CD4-positive, alpha-beta T cell (primary cell): ENCODE data around the gene PCDHGA4. TPM values are rescaled to one million over a fixed set of nuclear protein-coding genes. Genes with fewer than 3 reads are reported as not detected.
"Not testable (repeated sequence)": the region's sequence is repeated elsewhere in the genome, so short reads cannot be mapped to it uniquely, and the experiment has no call there.

Source experiments
- ATAC-seq: fragments of 200-7000 bp; cut with Tn5 transposase; one replicate; pipeline ENCODE4 v1.10.0; 2022; ENCODE audit warnings: mild to moderate bottlenecking; ENCODE audit not compliant: poor library complexity
- CTCF ChIA-PET: fragments of 350-600 bp; sonication (Branson Sonifier 250); formaldehyde crosslinking; loops from one replicate; lab custom pipeline; 2021; ENCODE audit warnings: antibody characterized with exemption, inconsistent platforms; lab: Charles Lee
- POLR2A ChIA-PET: fragments of 350-600 bp; sonication (Branson Sonifier 250); formaldehyde crosslinking; loops from one replicate; lab custom pipeline; 2021; ENCODE audit warnings: antibody characterized with exemption, inconsistent platforms; lab: Charles Lee
- DNase-seq, 14 experiments: peaks; one replicate each; pipeline ENCODE4 v3.0.0-alpha.2; 2013 to 2020; ENCODE audit warnings: mixed read lengths in 2 of 14
- H3K27ac ChIP-seq, 2 donors: one replicate each; pipeline versions ENCODE4 v1.5.1 to v1.7.0; 2013; ENCODE audit warnings: low read length in 2 of 2, low read depth in 1 of 2, mild to moderate bottlenecking in 1 of 2
- H3K27me3 ChIP-seq, 2 experiments: 1 replicate in 1 of 2; 2 replicates in 1 of 2; pipeline versions ENCODE4 v1.6.1 to v1.7.0; 2013; ENCODE audit warnings: low read length in 2 of 2, control low read depth in 1 of 2, mild to moderate bottlenecking in 1 of 2, moderate library complexity in 1 of 2; ENCODE audit not compliant: insufficient read depth in 2 of 2, control insufficient read depth in 1 of 2
- H3K36me3 ChIP-seq: one replicate; pipeline ENCODE4 v1.6.1; 2013; ENCODE audit warnings: low read length, control low read depth; ENCODE audit not compliant: insufficient read depth
- H3K4me1 ChIP-seq: one replicate; pipeline ENCODE4 v1.6.1; 2013; ENCODE audit warnings: low read length, control low read depth; ENCODE audit not compliant: insufficient read depth
- H3K4me3 ChIP-seq: one replicate; pipeline ENCODE4 v1.5.1; 2013; ENCODE audit warnings: mild to moderate bottlenecking, low read length, moderate library complexity
- H3K9me3 ChIP-seq, 2 experiments: 1 replicate in 1 of 2; 2 replicates in 1 of 2; pipeline versions ENCODE4 v1.6.1 to v1.7.0; 2013; ENCODE audit warnings: low read length in 2 of 2, mild to moderate bottlenecking in 2 of 2, control low read depth in 1 of 2, moderate library complexity in 1 of 2; ENCODE audit not compliant: control insufficient read depth in 1 of 2, insufficient read depth in 1 of 2
- H3K27ac Mint-ChIP-seq: one replicate; pipeline ENCODE4 v1.8.0; 2020; ENCODE audit warnings: mixed read lengths
- H3K27me3 Mint-ChIP-seq: one replicate; pipeline ENCODE4 v1.8.0; 2021; ENCODE audit warnings: mixed read lengths
- H3K36me3 Mint-ChIP-seq: one replicate; pipeline ENCODE4 v1.8.0; 2021; ENCODE audit warnings: low read depth, mixed read lengths
- H3K4me1 Mint-ChIP-seq: one replicate; pipeline ENCODE4 v1.8.0; 2021; ENCODE audit warnings: low read depth, mixed read lengths
- H3K4me3 Mint-ChIP-seq: one replicate; pipeline ENCODE4 v1.8.0; 2020; ENCODE audit warnings: mild to moderate bottlenecking, mixed read lengths
- H3K9me3 Mint-ChIP-seq: one replicate; pipeline ENCODE4 v1.8.0; 2020; ENCODE audit warnings: mixed read lengths
- CTCF ChIP-seq: fragments of 200-600 bp; IDR thresholded peaks from one replicate; pipeline ENCODE4 v1.8.0; 2022; ENCODE audit warnings: antibody characterized with exemption, mild to moderate bottlenecking
- intact Hi-C, 2 experiments: fragments of 100-400 bp; cut with DNase I in 1 of 2; cut with micrococcal nuclease in 1 of 2; formaldehyde crosslinking; loops; one replicate each; pipeline versions ENCODE4 v1.15.1 to v1.9.0; 2023 to 2025; cut with DNase I, micrococcal nuclease
- total RNA-seq, 174 experiments: library from RNA in 2 of 174; stranded (reverse) in 2 of 174; gene quantifications; one replicate each; pipeline ENCODE4 v1.2.3 and lab custom pipeline; 2021 to 2026

PCDHGA4 gene
- total RNA-seq, 2 experiments from 2014 or later, result 0.08 TPM

GRCh38 chr5:141382469-141383294 lies 27.9 kb downstream of the PCDHGA4 start, which contains the start of gene PCDHGA7:
Gene PCDHGA7, plus strand, starts transcription at chr5:141382742. Its CDS starts 158 bp downstream, at chr5:141382900.
- ChIA-PET CTCF (no interaction called here), POLR2A (no interaction called here)
- DNase-seq (no peak), ATAC-seq (no peak)
- Mint-ChIP-seq H3K36me3 (peaks cover 36% of the 10 kb centered on the region), H3K4me1 (no peaks in the 10 kb centered on the region), H3K27me3 (peaks cover 93% of the 10 kb centered on the region), H3K27ac (no peak within 1 kb of the TSS), H3K4me3 (peak within 1 kb of the TSS; percentile 36), H3K9me3 (peaks cover 24% of the 10 kb centered on the region)
- no peak within 1 kb of the TSS for H3K27ac ChIP-seq
- TF ChIP-seq CTCF, result no peak
- no peaks in the 10 kb centered on the region for H3K36me3 ChIP-seq
- H3K9me3 ChIP-seq, result peaks cover 32 to 54% of the 10 kb centered on the region in 2 experiments
- peaks cover 52 to 68% of the 10 kb centered on the region in 2 experiments for H3K27me3 ChIP-seq
- peaks cover 3% of the 10 kb centered on the region for H3K4me1 ChIP-seq
- intact Hi-C loops, result loop anchor here in 1 of 2 experiments (5.0 kb wide), 1 partner anchor 35 kb away; the partner anchor contains the start of gene PCDHGB7
- peak within 1 kb of the TSS; percentile 3 for H3K4me3 ChIP-seq

DNA sequence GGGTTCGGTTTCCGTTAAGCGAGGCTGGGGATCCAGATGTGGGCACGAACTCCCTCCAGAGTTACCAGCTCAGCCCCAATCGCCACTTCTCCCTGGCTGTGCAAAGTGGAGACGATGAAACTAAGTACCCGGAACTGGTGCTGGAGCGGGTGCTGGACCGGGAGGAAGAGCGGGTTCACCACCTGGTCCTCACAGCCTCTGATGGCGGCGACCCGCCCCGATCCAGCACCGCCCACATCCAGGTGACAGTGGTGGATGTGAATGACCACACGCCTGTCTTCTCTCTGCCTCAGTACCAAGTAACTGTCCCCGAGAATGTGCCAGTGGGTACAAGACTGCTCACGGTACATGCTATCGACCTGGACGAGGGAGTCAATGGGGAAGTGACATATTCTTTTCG lies 28.5 kb downstream of the PCDHGA4 start:
- no peak overlapping the region for H3K27ac ChIP-seq
- Mint-ChIP-seq H3K9me3 (peaks cover 25% of the 10 kb centered on the region), H3K4me1 (no peaks in the 10 kb centered on the region), H3K27me3 (peaks cover 90% of the 10 kb centered on the region), H3K36me3 (peaks cover 36% of the 10 kb centered on the region), H3K27ac (no peak overlapping the region), H3K4me3 (no peak overlapping the region)
- intact Hi-C loops, result loop anchor here in 1 of 2 experiments (5.0 kb wide), 1 partner anchor 34 kb away; the partner anchor contains the start of gene PCDHGB7
- peaks cover 37 to 55% of the 10 kb centered on the region in 2 experiments for H3K9me3 ChIP-seq
- ATAC-seq, result no peak
- DNase-seq, result no peak
- no peaks in the 10 kb centered on the region for H3K36me3 ChIP-seq
- peaks cover 56 to 71% of the 10 kb centered on the region in 2 experiments for H3K27me3 ChIP-seq
- POLR2A ChIA-PET, result no interaction called here
- no peak for TF ChIP-seq CTCF
- peaks cover 3% of the 10 kb centered on the region for H3K4me1 ChIP-seq
- H3K4me3 ChIP-seq, result no peak overlapping the region
- CTCF ChIA-PET, result no interaction called here

DNA sequence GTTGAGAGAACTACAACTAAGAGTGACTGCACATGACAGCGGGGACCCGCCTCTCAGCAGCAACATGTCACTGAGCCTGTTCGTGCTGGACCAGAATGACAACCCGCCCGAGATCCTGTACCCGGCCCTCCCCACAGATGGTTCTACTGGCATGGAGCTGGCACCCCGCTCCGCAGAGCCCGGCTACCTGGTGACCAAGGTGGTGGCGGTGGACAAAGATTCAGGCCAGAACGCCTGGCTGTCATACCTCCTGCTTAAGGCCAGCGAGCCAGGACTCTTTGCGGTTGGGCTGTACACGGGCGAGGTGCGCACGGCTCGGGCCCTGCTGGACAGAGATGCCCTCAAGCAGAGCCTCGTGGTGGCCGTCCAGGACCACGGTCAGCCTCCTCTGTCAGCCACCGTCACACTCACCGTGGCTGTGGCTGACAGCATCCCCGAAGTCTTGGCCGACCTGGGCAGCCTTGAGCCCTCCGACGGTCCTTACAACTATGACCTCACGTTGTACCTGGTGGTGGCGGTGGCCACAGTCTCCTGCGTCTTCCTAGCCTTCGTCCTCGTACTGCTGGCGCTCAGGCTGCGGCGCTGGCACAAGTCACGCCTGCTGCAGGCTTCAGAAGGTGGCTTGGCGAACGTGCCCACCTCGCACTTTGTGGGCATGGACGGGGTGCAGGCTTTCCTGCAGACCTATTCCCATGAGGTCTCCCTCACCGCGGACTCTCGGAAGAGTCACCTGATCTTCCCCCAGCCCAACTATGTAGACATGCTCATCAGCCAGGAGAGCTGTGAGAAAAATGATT lies 29.8 kb downstream of the PCDHGA4 start:
- H3K9me3 ChIP-seq, result peaks cover 48 to 64% of the 10 kb centered on the region in 2 experiments
- H3K9me3 Mint-ChIP-seq, result peaks cover 28% of the 10 kb centered on the region
- H3K4me1 Mint-ChIP-seq, result no peaks in the 10 kb centered on the region
- no peak overlapping the region for H3K4me3 Mint-ChIP-seq
- no peak for TF ChIP-seq CTCF
- peaks cover 28% of the 10 kb centered on the region for H3K36me3 Mint-ChIP-seq
- CTCF ChIA-PET, result interaction anchor here (1.2 kb wide), 1 partner anchor 140 kb away, joined by 3 read pairs; no protein-coding TSS in a partner anchor
- H3K27me3 ChIP-seq, result peaks cover 66 to 83% of the 10 kb centered on the region in 2 experiments
- H3K27ac Mint-ChIP-seq, result no peak overlapping the region
- ATAC-seq (no peak), DNase-seq (no peak)
- H3K36me3 ChIP-seq, result no peaks in the 10 kb centered on the region
- POLR2A ChIA-PET, result no interaction called here
- H3K4me1 ChIP-seq, result peaks cover 3% of the 10 kb centered on the region
- H3K27me3 Mint-ChIP-seq, result peaks cover 86% of the 10 kb centered on the region
- intact Hi-C loops, result loop anchor here in 1 of 2 experiments (5.0 kb wide), 1 partner anchor 33 kb away; the partner anchor contains the start of gene PCDHGB7
- no peak overlapping the region for H3K4me3 ChIP-seq
- H3K27ac ChIP-seq, result no peak overlapping the region

- H3K9me3 ChIP-seq, result peaks cover 48 to 72% of the 10 kb centered on the region in 2 experiments
- H3K4me1 ChIP-seq, POLR2A ChIA-PET, intact Hi-C loops, H3K36me3 ChIP-seq, H3K27ac ChIP-seq, H3K4me1 Mint-ChIP-seq, H3K4me3 ChIP-seq, H3K4me3 Mint-ChIP-seq, H3K27ac Mint-ChIP-seq: not testable (repeated sequence)
- DNase-seq (peak in 4 of 14 experiments; percentile 13 to 35 (median 32)), ATAC-seq (peak; percentile 44)
- Mint-ChIP-seq H3K36me3 (peaks cover 31% of the 10 kb centered on the region), H3K27me3 (peaks cover 91% of the 10 kb centered on the region), H3K9me3 (peaks cover 29% of the 10 kb centered on the region)
- CTCF ChIA-PET, result interaction anchor here (1.5 to 2.2 kb wide), 3 partner anchors 68 to 231 kb away, joined by 3 to 7 read pairs (median 3); partner anchors contain the start of gene DIAPH1
- peaks cover 56 to 88% of the 10 kb centered on the region in 2 experiments for H3K27me3 ChIP-seq
These were observed 32.9 kb downstream of the PCDHGA4 start, which contains the start of gene PCDHGB4 for GRCh38 chr5:141387557-141388311. Gene PCDHGB4, plus strand, starts transcription at chr5:141387698. Its CDS starts 187 bp downstream, at chr5:141387885.
